Stimulated activated naive CD8-positive, alpha-beta T cell treated with anti-CD3 and anti-CD28 coated beads, Interleukin-15, Interleukin-2, amounts not matched to agents 100 U/mL and 50 U/mL, for 24 hours (primary cell): ENCODE results near the gene TH.
"Not testable (repeated sequence)": the region's sequence is repeated elsewhere in the genome, so short reads cannot be mapped to it uniquely, and the experiment has no call there.

Experiments used
- ATAC-seq: fragments of 150-1000 bp; cut with Tn5 transposase; one replicate; pipeline ENCODE4 v1.10.0; 2021
- DNase-seq: peaks from one replicate; pipeline ENCODE4 v3.0.0; 2021

TH gene

DNA sequence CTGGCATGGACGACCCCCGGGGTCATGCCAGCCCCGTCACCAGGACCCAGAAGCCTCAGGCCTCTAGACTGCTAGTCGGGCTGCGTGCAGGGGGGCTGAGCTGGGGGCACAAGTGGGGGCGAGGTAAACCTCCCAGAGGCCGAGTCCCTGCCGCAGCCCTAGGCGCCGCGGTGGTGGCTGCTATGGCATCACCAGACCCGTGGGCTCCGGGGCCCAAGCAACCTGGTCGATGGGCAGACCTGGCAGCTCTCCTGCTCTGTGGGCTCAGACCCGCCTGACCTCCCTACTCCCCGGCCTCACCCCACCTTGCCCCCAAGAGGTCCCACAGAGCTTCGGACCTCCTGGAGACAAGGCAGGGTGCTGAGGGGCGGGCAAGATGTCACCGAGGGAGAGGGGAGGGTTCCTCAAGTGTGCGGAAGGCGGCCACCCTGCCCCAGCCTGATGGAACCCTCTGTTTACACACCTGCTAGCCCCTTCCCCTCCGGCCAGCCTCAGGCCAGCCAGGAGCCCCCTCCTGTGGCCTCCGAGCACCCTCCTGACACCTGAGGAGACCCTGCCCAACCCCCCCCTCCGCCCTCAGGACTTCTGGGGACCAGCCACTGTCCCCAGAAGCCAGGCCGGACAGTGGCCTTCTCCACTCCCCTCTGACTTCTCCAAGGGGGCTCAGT lies 41.8 kb downstream of the TH start:
- DNase-seq = no peak
- no peak for ATAC-seq

DNA sequence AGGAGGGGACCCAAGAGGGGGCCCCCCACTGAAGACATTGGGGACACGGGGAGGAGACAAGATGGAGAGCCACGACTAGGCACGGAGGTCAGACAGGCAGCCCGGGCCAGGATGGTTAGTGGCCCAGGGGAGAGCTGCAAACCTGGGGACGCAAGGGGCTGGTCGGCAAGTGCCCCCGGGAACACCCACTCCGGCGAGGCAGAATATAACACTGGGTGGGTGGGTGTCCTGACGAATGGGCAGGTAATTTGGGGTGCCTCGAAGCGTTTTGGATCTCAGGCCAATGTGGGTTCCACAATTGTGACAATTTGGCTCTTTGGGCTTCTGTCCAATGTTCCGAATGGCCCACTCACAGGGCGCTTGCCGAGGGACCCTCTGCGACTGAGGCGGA lies 42.3 kb downstream of the TH start:
- DNase-seq (no peak), ATAC-seq (no peak)

DNA sequence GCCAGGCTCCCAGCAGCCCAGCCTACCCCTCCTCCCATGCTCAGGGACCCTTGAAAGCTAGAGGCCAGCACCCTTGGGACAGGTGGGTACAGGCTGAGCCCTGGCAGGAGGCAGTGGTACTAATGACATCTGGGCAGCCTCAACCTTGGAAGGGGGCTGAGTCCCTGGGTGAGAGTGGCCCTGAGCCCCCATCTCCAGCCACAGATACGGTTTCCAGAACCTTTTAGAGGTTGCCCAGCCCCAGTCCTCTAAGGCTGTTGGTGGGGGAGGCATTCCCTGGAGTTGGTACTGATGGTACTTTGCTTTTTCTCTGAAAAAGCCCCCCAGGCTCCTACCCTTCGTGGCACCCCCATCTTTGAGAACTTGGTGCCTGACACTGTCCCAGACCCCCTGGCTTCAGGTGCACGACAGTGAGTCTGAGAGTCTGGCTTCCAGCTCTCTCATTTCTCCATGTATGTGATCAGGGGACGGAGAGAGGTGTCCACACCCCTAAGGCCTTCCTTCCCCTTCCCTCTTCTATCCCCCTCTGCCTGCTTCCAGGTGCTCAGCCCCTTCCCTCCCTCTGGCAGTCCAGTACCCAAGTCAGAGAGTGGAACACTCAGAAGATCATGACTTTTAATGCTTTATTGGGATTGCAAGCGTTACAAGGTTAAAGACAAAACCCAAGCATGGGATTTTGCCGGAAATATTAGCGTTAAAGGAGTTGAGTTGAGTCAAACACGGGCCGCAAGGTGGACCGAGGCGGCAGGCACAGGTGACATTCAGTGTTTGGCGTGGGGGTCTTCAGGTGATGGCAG lies 42.9 kb downstream of the TH start:
- no peak for DNase-seq
- no peak for ATAC-seq

DNA sequence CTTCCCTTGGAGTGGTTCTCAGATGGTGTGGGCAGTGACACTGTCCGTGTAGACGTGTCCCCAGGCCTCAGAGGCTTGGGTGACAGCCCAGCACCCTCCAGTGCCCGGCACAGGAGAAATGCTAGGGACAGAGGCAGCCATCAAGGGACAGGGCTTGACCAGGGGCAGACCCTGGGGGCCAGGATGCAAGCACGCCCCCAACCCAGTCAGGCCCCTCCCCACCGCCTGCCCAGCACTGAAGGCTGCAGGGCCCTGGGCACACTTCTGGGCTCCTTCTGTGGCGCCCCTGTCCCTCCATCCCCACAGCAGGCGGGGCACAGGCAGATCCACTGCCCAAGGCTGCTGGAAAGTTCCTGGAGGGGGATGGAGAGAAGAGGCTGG lies 43.5 kb downstream of the TH start:
- ATAC-seq = no peak
- no peak for DNase-seq

DNA sequence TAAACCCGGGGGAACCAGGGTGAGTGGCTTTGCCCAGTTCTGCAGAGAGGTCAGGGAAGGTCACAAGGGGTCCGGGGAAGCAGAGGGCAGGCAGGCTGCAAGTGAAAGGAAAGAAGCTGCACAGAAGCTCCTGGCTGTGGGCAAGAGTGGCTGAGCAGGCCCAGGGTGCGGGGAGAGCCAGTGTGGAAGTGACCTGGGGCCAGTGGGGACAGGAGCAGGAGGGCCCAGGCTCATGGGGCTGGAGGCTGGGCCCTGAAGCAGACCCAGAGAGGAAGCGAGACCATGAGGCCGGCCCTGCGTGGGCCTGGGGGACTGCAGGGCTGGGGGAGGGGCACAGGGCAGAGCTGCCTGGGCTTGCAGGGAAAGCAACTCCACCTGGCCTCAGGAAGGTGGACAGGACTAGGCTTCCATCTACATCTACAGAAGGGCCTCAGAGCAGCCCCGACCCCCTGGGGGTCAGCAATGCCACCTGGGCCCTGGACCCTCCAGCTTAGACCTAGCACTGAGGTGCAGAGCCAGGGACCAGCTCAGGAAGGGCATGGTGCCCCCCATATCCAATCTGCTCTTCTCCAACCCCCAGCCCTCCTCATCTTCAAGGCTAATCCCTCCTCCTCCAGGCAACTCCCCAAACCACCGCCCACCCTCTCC lies 44.0 kb downstream of the TH start:
- DNase-seq (no peak), ATAC-seq (no peak)

DNA sequence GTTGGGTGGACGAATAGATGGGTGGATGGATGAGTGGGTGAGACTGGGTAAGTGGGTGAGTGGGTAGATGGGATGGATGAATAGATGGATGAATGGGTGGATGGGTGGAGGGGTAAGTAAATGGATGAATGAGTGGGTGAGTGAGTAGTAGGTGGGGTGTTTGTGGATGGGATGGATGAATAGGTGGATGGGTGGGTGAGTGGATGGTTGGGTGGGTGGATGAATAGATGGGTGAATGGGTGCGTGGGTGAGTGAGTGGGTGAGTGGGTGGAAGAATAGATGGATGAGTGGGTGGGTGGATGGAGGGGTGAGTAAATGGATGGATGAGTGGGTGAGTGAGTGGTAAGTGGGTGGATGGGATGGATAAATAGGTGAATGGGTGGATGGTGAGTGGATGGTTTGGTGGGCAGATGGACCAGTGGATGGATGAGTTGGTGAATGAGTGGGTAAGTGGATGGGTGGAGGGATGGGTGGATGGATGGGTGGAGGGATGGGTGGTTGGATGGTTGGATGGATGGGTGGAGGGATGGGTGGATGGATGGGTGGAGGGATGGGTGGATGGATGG lies 45.0 kb downstream of the TH start:
- DNase-seq = no peak
- no peak for ATAC-seq

DNA sequence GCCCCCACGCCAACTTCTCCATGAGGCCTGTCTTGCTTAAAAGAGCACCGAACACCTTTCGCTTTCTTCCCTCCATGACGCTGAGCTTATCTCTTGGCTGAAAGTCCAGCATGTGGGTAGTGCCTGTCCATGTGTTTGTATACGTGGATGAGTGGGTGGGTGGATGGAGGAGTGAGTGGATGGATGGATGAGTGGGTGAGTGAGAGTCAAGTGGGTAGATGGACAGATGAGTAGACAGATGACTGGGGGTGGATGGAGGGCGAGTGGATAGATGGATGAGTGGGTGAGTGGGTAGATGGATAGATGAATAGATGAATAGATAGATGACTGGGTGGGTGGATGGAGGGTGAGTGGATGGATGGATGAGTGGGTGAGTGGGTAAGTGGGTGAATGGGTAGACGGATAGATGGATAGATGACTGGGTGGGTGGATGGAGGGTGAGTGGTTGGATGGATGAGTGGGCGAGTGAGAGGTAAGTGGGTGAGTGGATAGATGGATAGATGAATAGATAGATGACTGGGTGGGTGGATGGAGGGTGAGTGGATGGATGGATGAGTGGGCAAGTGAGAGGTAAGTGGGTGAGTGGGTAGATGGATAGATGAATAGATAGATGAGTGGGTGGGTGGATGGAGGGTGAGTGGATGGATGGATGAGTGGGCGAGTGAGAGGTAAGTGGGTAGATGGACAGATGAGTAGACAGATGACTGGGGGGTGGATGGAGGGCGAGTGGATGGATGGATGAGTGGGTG lies 46.7 kb downstream of the TH start:
- not testable (repeated sequence) for ATAC-seq, DNase-seq

DNA sequence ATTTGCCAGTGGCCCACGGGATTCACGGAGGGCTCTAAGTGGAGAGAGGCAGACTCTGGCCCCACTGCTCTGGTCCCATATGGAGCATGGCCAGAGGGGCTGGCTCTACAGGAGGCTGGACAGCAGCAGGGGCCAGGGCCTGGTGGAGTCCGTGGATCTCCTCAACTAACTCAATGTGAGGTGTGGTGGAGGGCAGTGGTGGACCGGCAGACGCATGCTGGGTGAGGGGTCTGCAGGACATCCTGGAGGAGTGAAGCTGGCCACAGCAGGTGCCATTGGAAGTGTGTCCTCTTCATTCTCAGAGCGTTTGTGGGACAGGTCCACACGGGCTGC lies 48.0 kb downstream of the TH start:
- ATAC-seq (no peak), DNase-seq (no peak)

DNA sequence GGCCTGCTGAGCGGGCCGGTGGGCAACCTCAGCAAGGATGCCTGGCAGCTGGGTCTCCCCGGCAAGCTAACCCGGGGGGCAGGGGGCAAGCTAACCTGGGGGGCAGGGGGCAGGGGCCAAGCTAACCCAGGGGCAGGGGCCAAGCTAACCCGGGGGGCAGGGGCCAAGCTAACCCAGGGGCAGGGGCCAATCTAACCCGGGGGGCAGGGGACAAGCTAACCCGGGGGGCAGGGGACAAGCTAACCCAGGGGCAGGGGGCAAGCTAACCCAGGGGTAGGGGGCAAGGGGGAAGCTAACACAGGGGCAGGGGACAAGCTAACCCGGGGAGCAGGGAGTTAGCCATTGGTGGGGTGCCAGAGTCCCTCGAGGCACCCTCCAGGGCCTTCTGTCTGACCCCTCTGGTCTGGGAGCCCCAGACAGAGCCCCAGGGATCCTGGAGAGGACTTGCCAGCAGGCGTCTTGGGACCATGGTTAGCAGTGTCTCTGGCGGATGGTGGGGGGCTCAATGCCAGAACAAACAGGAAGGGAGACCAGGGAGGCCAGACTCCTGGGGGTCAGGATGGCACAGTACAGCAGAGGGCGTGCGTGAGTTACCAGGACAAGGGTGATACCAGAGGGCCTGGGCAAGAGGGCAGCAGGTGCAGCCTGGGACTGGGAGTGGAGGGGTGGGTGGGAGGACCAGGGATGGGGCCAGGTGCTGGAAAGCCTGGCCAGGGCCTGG lies 48.5 kb downstream of the TH start:
- no peak for ATAC-seq
- DNase-seq = no peak

DNA sequence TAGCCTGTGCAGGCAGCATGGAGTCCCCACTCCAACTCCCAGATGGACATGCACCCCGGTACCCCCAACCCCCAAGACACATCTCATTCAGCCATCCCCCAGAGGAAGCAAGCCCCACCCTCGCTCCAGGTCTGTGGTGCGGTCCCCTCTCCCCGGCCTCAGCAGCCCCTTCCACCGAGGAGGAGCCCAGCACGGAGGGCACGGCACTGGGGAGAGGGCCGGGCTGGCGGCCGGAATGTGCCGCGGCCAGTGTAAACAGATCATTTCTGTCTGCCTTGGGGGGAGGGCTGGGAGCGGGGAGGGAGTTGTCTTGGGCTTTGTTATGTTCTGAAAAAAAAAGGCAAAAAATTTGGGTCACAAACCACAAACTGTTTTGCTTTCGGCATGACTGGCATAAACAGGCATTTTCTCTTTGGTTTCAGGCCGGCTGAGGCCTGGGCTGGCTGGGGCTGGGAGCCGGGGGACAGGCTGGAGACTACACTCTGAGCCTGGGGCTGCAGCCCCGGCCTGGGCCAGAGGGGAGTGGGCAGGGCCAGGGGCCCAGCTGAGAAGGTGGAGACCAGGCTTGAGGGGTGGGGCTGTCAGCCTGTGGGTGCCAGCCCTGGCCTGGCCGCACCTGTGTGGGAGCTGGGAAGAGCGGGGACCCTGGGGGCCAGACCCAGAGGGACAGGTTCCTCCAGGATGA lies 49.3 kb downstream of the TH start:
- ATAC-seq (peak; percentile 8), DNase-seq (no peak)

DNA sequence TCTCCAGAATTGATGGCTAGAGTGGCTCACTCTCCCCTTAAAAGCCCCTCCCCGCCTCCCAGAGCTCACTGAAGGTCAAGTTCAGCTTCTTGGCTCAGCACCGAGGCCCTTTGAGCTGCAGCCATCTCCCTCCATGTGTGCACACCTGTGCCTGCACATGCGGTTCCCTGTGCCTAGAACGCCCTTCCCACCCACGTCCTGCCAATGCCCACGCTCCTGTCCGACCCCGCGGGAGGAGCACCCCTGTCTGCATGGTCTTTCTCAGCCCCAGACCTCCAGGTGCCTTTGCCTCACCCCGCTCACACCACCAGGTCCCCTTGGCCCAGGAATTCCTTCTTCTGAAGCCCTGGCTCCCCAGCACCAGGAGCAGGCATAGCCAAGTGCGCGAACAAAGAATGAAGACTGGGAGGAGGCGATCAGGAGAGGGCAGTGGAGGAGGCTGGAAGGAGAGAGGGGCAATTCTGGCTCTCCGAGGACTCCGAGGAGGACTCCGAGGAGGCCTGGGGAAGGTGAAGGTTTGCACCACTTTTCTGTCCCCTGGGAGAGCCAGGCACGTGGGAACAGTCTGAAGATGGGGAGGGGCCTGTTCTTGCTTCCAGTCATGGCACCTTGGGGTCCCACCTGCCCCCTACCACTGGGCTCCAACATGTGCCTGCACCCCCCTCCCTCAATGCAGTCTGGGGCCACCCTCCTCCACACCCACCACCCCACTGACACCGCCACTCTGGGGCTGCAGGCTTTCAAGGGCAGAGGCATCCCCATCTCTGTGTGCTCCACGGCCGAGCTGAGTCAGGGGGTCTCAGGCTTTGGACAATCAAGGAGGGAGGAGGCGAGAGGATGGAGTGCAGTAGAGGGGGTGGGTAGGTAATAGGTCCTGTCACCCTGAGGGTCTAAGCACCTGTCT lies 50.1 kb downstream of the TH start:
- DNase-seq (no peak), ATAC-seq (no peak)

DNA sequence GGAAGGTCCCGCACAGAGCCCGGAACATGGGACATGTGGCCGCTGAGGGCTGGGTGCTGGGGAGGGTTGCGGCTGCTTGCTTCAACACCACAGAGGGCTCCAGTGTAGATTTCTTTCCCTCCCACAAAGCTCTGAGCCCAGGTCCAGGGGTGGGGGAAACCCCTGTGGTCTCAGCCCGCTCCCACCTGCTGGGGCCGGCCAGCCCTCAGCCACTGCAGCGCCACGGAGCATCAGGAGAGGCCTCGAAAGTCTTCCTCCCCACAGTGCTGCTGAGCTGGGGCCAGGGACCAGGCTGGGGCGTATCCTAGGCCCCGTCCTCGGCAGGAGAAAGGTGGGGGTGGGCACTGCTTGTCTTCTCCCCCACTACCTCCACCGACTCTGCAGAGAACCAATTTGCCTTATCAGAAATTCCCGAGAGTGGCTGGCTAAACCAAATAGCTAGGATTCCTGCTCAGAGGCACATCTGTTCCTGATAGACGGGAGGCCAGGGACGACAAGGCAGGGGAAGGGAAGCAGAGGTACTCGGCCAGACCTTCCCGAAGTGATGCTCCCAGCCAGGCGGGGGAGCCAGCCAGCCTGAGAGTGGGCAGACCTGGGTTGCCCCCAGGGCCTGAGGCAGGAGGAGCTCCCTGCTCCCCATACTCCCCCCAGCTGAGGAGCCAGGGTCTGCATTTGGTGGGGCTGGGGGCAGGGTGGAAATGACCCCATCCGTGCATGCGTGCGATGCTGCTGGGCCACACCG lies 51.1 kb downstream of the TH start:
- ATAC-seq (no peak), DNase-seq (no peak)

DNA sequence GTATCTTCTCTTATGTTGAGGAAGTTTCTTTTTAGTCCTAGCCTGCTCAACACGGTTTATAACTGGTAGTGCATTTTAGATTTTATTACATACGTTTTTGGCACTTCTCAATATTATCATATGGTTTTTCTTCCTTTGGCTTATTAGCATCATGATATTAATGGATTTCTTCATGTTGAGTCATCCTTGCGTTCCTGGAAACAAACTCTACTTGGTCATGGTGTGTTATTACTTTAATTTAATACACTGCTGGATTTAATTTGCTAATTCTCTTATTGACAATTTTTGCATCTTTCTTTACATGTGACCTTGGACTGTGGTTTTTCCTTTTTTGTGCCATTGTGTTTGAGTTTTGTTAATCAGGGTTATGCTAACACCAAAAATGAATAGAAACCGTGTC lies 52.9 kb downstream of the TH start:
- no peak for DNase-seq
- no peak for ATAC-seq

DNA sequence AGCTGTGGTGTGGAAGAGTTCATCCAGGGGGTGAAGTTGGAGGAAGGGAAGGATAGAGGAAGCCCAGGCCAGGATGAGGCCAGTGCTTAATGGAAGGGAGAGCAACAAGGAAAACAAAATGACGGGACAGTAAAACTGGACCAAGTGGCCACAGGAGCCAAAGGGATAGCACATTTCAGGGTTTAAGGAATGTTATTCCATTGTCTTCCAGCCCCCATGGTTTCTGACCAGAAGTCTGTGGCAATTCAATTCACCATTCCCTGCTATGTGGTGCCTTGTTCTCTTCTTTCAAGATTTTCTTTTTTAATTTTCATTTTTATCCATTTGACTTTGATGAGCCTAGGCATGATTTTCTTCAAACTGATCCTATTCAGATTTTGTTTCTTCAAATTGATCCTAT lies 54.9 kb downstream of the TH start:
- ATAC-seq = no peak
- DNase-seq = no peak

DNA sequence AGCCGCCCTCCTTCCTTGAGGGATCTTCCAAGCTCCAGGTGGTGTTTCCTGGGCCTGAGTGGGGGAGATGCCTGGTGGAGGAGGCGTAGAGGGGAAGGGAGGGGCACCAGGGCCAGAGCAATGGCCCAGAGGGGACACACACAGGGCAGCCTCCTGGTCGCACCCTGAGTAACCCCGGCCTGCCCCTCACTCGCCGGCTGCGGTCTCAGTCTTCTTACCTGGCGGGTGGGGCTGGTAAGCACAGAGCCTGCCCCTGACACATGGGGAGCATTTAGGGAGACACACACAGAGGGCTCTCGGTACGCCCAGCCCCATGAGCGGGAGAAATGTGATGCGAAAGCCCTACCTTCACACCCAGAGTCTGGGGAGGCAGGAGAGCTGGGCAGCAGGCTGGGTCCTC lies 56.3 kb downstream of the TH start:
- ATAC-seq = peak; percentile 9
- DNase-seq = no peak

DNA sequence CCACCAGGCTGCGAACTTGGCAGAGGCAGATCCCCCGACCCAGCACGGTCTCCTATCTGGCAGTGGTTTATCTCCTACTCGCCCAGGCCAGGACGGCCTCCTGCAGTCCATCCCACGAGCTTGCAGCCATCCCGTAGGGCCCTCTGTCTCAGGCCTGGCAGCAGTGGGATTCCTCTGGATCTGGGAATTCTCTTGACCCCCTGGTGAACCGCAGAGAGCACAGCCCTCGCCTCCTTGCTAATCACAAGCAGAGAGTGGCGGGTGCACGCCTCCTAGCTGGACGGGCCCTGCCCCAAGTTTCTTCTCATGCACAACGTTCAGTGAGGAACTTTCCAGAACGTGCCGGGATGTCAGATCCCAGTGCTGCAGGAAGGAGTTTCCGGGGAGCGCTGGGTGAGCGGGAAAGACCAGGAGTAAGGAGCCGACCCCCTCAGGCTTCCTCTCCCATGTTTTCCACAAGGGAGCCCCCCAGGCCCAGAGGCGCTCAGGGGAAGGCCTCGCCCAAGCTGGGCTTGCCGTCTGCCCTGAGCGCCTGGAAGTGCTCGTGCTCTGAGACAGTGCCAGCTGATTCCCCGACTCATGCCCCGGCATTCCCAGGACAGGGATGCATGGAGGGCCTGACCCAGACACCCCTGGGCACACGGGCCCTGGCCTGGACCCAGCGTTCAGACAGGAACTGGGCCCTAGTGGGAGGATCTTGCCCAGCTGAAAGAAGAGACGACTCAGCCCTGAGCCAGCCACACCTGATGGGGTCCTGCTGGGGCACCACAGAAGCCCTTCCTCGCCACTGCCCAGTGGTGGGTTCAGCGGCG lies 57.0 kb downstream of the TH start:
- DNase-seq = no peak
- no peak for ATAC-seq
